Neural cell (in vitro differentiated cells): ENCODE measurements around the gene EMILIN1. TPM values are rescaled to one million over a fixed set of nuclear protein-coding genes. Genes with fewer than 3 reads are reported as not detected.

Experiments used
- H2AFZ ChIP-seq: fragments of 200-600, 300-800 bp; sonication (generic), shearing (Covaris generic); 2 replicates; pipeline ENCODE4 v1.6.0; 2014; ENCODE audit warnings: low read depth, mild to moderate bottlenecking, antibody characterized with exemption, low read length, moderate library complexity
- H3F3A ChIP-seq: fragments of 200-600 bp; shearing (Covaris generic); 2 replicates; pipeline ENCODE4 v1.6.1; 2016; ENCODE audit warnings: mild to moderate bottlenecking, moderate library complexity, mixed read lengths, antibody characterized with exemption, low read length; ENCODE audit not compliant: insufficient read depth, poor library complexity, severe bottlenecking
- H3K27ac ChIP-seq: fragments of 200-600, 300-800 bp; sonication (generic), shearing (Covaris generic); 2 replicates; pipeline ENCODE4 v1.5.1; 2014; ENCODE audit warnings: mild to moderate bottlenecking, low read length, moderate library complexity
- H3K27me3 ChIP-seq: fragments of 300-800, 200-600 bp; sonication (generic), shearing (Covaris generic); 2 replicates; pipeline ENCODE4 v1.6.0; 2014; ENCODE audit warnings: mild to moderate bottlenecking, low read depth, low read length, moderate library complexity; ENCODE audit not compliant: insufficient read depth
- H3K36me3 ChIP-seq: fragments of 300-800, 200-600 bp; sonication (generic), shearing (Covaris generic); 2 replicates; pipeline ENCODE4 v1.5.1; 2014; ENCODE audit warnings: mild to moderate bottlenecking, antibody characterized with exemption, low read length, moderate library complexity; ENCODE audit not compliant: insufficient read depth
- H3K4me2 ChIP-seq: fragments of 300-800, 200-600 bp; sonication (generic), shearing (Covaris generic); 2 replicates; pipeline ENCODE4 v1.6.0; 2014; ENCODE audit warnings: mild to moderate bottlenecking, low read length
- H3K4me3 ChIP-seq: fragments of 300-800, 200-600 bp; sonication (generic), shearing (Covaris generic); 2 replicates; pipeline ENCODE4 v1.5.1; 2014; ENCODE audit warnings: mild to moderate bottlenecking, low read length, moderate library complexity
- H3K79me2 ChIP-seq: fragments of 200-600 bp; shearing (Covaris generic); replicated peaks from 2 replicates; pipeline ENCODE4 v1.6.0; 2014; ENCODE audit warnings: mild to moderate bottlenecking, low read length, moderate library complexity; ENCODE audit not compliant: insufficient read depth
- H3K9ac ChIP-seq: fragments of 300-800, 200-600 bp; sonication (generic), shearing (Covaris generic); 2 replicates; pipeline ENCODE4 v1.6.1; 2016; ENCODE audit warnings: mild to moderate bottlenecking, low read length, mixed read lengths
- H3K9me2 ChIP-seq: fragments of 200-600 bp; shearing (Covaris generic); 2 replicates; pipeline ENCODE4 v1.6.1; 2016; ENCODE audit warnings: mild to moderate bottlenecking, low read length, mixed read lengths; ENCODE audit not compliant: insufficient read depth
- H3K9me3 ChIP-seq: fragments of 200-600, 300-800 bp; sonication (generic), shearing (Covaris generic); 2 replicates; pipeline ENCODE4 v1.6.1; 2016; ENCODE audit warnings: mild to moderate bottlenecking, mixed run types, low read length, moderate library complexity, mixed read lengths
- H4K20me1 ChIP-seq: fragments of 200-600 bp; shearing (Covaris generic); 2 replicates; pipeline ENCODE4 v1.6.1; 2016; ENCODE audit warnings: mild to moderate bottlenecking, mixed run types; ENCODE audit not compliant: insufficient read depth
- CTCF ChIP-seq: fragments of 450-650 bp; IDR thresholded peaks from 2 replicates; pipeline ENCODE4 v1.5.1; 2014; ENCODE audit warnings: antibody characterized with exemption, mild to moderate bottlenecking, moderate library complexity; ENCODE audit not compliant: poor library complexity, severe bottlenecking
- EP300 ChIP-seq: fragments of 450-650 bp; conservative IDR thresholded peaks from 2 replicates; pipeline ENCODE4 v1.6.1; 2014; ENCODE audit warnings: antibody characterized with exemption, mild to moderate bottlenecking, moderate library complexity; ENCODE audit not compliant: poor library complexity, severe bottlenecking
- EZH2 ChIP-seq: fragments of 200-600, 300-800 bp; shearing (Covaris generic), sonication (generic); IDR thresholded peaks from 2 replicates; pipeline ENCODE4 v1.6.1; 2014; ENCODE audit warnings: antibody characterized with exemption, low read length, borderline replicate concordance, mild to moderate bottlenecking; ENCODE audit not compliant: insufficient read depth, poor library complexity, severe bottlenecking
- MXI1 ChIP-seq: fragments of 450-650 bp; conservative IDR thresholded peaks from 2 replicates; pipeline ENCODE4 v1.6.1; 2014; ENCODE audit warnings: antibody characterized with exemption, mild to moderate bottlenecking; ENCODE audit not compliant: poor library complexity, severe bottlenecking
- POLR2AphosphoS5 ChIP-seq: IDR thresholded peaks from 2 replicates; pipeline ENCODE4 v1.6.1; 2012
- RAD21 ChIP-seq: fragments of 450-650 bp; conservative IDR thresholded peaks from 2 replicates; pipeline ENCODE4 v1.6.1; 2014; ENCODE audit warnings: antibody characterized with exemption, mild to moderate bottlenecking, moderate library complexity
- REST ChIP-seq: IDR thresholded peaks from 2 replicates; pipeline ENCODE4 v1.6.1; 2012; ENCODE audit warnings: borderline replicate concordance
- SMC3 ChIP-seq: fragments of 450-650 bp; conservative IDR thresholded peaks from 2 replicates; pipeline ENCODE4 v1.6.1; 2014; ENCODE audit warnings: antibody characterized with exemption, mild to moderate bottlenecking, moderate library complexity; ENCODE audit not compliant: poor library complexity
- TAF1 ChIP-seq: IDR thresholded peaks from 2 replicates; pipeline ENCODE4 v1.6.1; 2012; ENCODE audit warnings: low read depth
- polyA plus RNA-seq: library from polyadenylated mRNA; depleted of rRNA; stranded (reverse); fragments of >200 nt; gene quantifications from 2 replicates; pipeline ENCODE4 v1.2.3, GENCODE V29; 2014

Gene EMILIN1
- polyA plus RNA-seq, 1 donor from 2014 or later = 1.3 TPM

- no peak for TF ChIP-seq CTCF
Measured at GRCh38 chr2:27070653-27071276, 7.7 kb upstream of the EMILIN1 start (continued).

- Histone ChIP-seq H3K9ac (peak within 1 kb of the TSS; percentile 97), H3K27ac (peak within 1 kb of the TSS; percentile 87), H3K9me3 (no peaks in the 10 kb centered on the region), H2AFZ (peak within 1 kb of the TSS; percentile 97), H3K4me2 (peak within 1 kb of the TSS; percentile 100), H3K9me2 (no peaks in the 10 kb centered on the region), H3F3A (no peaks in the 10 kb centered on the region), H3K36me3 (no peaks in the 10 kb centered on the region), H3K79me2 (peaks cover 23% of the 10 kb centered on the region), H4K20me1 (no peaks in the 10 kb centered on the region), H3K27me3 (no peaks in the 10 kb centered on the region), H3K4me3 (peak within 1 kb of the TSS; percentile 80)
- TF ChIP-seq MXI1 = peak; percentile 89
- peak; percentile 46 for TF ChIP-seq CTCF
- no peak for TF ChIP-seq EZH2
- peak; percentile 44 for TF ChIP-seq SMC3
- peak; percentile 93 for TF ChIP-seq POLR2AphosphoS5
- peak; percentile 48 for TF ChIP-seq REST
- peak; percentile 28 for TF ChIP-seq RAD21
- peak; percentile 60 for TF ChIP-seq TAF1
- peak; percentile 61 for TF ChIP-seq EP300
Measured at GRCh38 chr2:27071277-27071989, 7.0 kb upstream of the EMILIN1 start, which contains the start of gene OST4. OST4 (minus strand) TSS chr2:27071654.
